ENCODE data around the gene KIF3C.

The KIF3C gene

DNA sequence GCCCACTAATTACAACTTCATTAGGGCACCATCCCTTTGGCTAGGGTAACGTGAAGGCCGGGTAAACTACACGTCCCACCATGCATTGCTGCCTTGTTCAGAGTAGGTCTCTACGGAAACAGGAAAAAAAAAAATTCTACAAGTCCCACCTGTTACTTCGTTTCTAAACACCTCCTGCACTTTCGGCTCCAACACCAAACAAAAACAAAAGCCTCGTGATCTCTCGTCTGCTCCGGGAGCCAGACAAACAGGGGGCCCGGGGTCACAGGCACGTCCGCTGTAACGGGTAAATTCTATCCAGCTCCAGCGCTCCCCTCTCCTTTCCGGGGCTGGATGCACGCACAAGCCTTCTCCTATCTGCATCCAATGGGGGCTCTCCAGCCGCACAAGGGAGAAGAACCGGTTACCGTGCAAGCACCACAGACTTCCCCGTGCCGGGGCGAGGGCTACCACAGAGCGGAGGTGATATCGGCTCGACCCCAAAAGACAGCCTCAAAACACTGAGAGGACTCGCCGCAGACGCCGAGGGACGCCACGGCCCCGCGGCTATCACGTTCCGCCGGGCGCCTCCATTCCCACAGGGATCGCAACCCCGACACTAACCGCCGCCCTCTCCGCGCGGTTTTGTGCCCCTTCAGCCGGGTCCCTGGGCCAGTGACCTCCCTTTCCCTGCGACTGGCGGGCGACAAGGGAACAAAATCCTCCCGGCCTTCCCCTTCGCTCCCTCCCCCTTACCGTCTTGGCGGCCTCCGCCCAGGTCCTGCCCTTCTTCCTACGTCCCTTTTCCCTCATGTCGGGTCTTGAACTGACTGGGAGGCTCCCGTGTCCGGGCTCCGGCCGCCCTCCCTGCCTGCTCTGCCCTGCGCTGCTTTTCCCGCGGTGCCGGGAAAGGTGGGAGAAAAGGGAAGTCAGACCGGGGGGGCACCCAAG lies 104.6 kb downstream of the KIF3C start:
- Histone ChIP-seq H3K4me1 (no peaks in the 10 kb centered on the region), H3K27ac (peak overlapping the region; percentile 80), H3K36me3 (ENCODE audit: control insufficient read depth, insufficient read depth, low read length) (no peaks in the 10 kb centered on the region), H3K9ac (peak overlapping the region; percentile 1), H3K9me3 (ENCODE audit: control insufficient read depth, low read length) (no peaks in the 10 kb centered on the region), H3K4me2 (ENCODE audit: low read length) (peak overlapping the region; percentile 80), H2AFZ (peak overlapping the region; percentile 65), H3K4me3 (ENCODE audit: low read depth, low read length) (peak overlapping the region; percentile 90), H3K27me3 (ENCODE audit: control insufficient read depth, insufficient read depth, low read length) (no peaks in the 10 kb centered on the region), H3K79me2 (peaks cover 22% of the 10 kb centered on the region)
- TF ChIP-seq, protein P1, sequence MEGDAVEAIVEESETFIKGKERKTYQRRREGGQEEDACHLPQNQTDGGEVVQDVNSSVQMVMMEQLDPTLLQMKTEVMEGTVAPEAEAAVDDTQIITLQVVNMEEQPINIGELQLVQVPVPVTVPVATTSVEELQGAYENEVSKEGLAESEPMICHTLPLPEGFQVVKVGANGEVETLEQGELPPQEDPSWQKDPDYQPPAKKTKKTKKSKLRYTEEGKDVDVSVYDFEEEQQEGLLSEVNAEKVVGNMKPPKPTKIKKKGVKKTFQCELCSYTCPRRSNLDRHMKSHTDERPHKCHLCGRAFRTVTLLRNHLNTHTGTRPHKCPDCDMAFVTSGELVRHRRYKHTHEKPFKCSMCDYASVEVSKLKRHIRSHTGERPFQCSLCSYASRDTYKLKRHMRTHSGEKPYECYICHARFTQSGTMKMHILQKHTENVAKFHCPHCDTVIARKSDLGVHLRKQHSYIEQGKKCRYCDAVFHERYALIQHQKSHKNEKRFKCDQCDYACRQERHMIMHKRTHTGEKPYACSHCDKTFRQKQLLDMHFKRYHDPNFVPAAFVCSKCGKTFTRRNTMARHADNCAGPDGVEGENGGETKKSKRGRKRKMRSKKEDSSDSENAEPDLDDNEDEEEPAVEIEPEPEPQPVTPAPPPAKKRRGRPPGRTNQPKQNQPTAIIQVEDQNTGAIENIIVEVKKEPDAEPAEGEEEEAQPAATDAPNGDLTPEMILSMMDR (IDR thresholded peaks at IDR 0.05), result no peak
